ENCODE data around the gene UBE3D.

UBE3D gene

DNA sequence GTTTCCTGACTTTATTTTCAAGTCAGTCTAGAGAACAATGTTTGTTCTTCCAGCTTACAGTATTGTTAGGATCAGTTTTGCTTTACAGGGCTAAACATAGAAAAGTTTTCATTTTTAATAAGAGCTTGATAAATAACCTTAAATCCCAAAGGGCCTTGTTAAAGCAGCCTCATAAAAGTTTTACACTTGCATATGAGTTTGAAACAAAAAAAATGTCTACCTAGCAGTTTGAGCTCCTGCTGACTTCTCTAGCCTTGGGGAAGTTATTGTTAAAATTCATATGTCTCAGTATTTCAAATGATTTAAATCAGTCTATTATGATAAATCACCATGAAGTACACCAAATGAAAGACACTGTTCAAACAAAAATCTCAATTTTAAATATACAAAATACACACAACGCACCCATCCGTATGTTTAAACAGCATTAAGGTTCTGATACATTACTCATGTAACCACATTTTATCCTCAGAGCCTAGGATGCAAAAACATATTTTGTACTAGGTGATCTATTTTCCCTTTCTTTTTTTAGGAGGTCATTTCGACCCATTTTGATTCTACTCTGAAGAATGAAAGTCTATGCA, 87.2 kb downstream of the UBE3D start:
- Histone ChIP-seq H3K27me3 (ENCODE audit: control insufficient read depth, insufficient read depth, low read length) (no peaks in the 10 kb centered on the region), H3K9ac (ENCODE audit: low read length) (no peak overlapping the region), H3K4me3 (ENCODE audit: low read depth, low read length) (no peak overlapping the region), H3K4me1 (ENCODE audit: control insufficient read depth, insufficient read depth, low read length) (no peaks in the 10 kb centered on the region), H3K9me3 (ENCODE audit: control insufficient read depth, insufficient read depth, low read depth, low read length) (no peaks in the 10 kb centered on the region), H3K27ac (ENCODE audit: low read depth, low read length) (no peak overlapping the region), H3K36me3 (ENCODE audit: control insufficient read depth, insufficient read depth, low read length) (no peaks in the 10 kb centered on the region)

DNA sequence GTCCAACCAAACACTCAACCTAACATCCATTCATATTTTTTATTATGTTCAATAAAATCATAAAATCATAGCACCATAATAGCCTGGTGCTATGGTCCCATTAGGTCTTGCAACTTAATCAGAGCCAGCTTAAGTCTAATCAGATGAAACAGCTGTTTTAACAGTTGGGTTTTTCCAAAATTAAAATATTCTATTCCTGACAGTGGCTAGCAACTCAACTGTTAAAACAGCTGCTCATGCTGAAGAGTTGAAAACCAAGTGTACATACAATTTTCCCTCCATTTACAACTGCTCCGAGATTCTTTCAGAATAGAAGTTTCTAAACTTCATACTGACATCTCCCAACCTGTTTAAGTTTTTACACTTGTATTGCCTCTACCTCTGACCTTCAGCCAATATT, 89.5 kb downstream of the UBE3D start:
- Histone ChIP-seq H3K4me1 (ENCODE audit: control insufficient read depth, insufficient read depth, low read length) (no peaks in the 10 kb centered on the region), H3K27ac (ENCODE audit: low read depth, low read length) (no peak overlapping the region), H3K4me3 (ENCODE audit: low read depth, low read length) (no peak overlapping the region), H3K27me3 (ENCODE audit: control insufficient read depth, insufficient read depth, low read length) (no peaks in the 10 kb centered on the region), H3K36me3 (ENCODE audit: control insufficient read depth, insufficient read depth, low read length) (no peaks in the 10 kb centered on the region), H3K9ac (ENCODE audit: low read length) (no peak overlapping the region), H3K9me3 (ENCODE audit: control insufficient read depth, insufficient read depth, low read depth, low read length) (no peaks in the 10 kb centered on the region)

DNA sequence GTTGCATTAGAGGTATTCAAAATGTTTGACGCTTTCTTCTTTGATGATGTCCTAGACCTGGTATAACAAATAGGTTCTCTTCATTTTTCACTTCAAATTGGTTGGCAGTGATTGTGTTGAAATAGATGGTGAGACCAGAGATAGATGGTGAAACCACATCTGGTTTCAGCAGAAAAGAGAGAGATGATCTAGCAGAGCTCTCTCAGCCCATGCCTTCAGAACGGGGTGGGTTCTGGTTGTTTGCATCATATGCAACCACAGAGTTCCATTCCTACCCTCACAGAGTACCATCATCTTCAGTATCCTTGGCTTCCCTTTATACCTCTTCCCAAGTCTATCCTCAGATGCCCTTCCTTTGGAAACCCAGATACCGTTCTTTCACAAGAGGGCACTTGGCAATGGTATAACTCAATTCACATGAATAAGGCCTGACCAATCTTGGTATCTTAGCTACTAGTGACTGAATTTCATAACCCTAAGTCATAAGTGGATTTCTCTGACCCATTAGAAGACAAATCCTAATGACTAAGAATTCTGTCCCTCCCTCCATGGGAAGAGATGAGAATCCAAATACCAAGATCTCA, 93.7 kb downstream of the UBE3D start:
- H3K27me3 ChIP-seq (ENCODE audit: control insufficient read depth, insufficient read depth, low read length) = no peaks in the 10 kb centered on the region
- H3K27ac ChIP-seq (ENCODE audit: low read depth, low read length) = no peak overlapping the region
- H3K4me3 ChIP-seq (ENCODE audit: low read depth, low read length) = no peak overlapping the region
- H3K36me3 ChIP-seq (ENCODE audit: control insufficient read depth, insufficient read depth, low read length) = no peaks in the 10 kb centered on the region
- H3K9ac ChIP-seq (ENCODE audit: low read length) = no peak overlapping the region
- H3K4me1 ChIP-seq (ENCODE audit: control insufficient read depth, insufficient read depth, low read length) = no peaks in the 10 kb centered on the region
- no peaks in the 10 kb centered on the region for H3K9me3 ChIP-seq (ENCODE audit: control insufficient read depth, insufficient read depth, low read depth, low read length)

- no peaks in the 10 kb centered on the region for H3K27me3 ChIP-seq (ENCODE audit: control insufficient read depth, insufficient read depth, low read length)
- H3K36me3 ChIP-seq (ENCODE audit: control insufficient read depth, insufficient read depth, low read length) = no peaks in the 10 kb centered on the region
- H3K9me3 ChIP-seq (ENCODE audit: control insufficient read depth, insufficient read depth, low read depth, low read length) = no peaks in the 10 kb centered on the region
- H3K4me3 ChIP-seq (ENCODE audit: low read depth, low read length) = no peak overlapping the region
- H3K27ac ChIP-seq (ENCODE audit: low read depth, low read length) = no peak overlapping the region
- no peak overlapping the region for H3K9ac ChIP-seq (ENCODE audit: low read length)
- H3K4me1 ChIP-seq (ENCODE audit: control insufficient read depth, insufficient read depth, low read length) = no peaks in the 10 kb centered on the region
Observed at GRCh38 chr6:82970839-82971238, 94.8 kb downstream of the UBE3D start.

GRCh38 chr6:82968708-82969107, 96.9 kb downstream of the UBE3D start:
- no peaks in the 10 kb centered on the region for H3K27me3 ChIP-seq (ENCODE audit: control insufficient read depth, insufficient read depth, low read length)
- H3K27ac ChIP-seq (ENCODE audit: low read depth, low read length) = no peak overlapping the region
- H3K4me3 ChIP-seq (ENCODE audit: low read depth, low read length) = no peak overlapping the region
- H3K4me1 ChIP-seq (ENCODE audit: control insufficient read depth, insufficient read depth, low read length) = no peaks in the 10 kb centered on the region
- no peak overlapping the region for H3K9ac ChIP-seq (ENCODE audit: low read length)
- H3K36me3 ChIP-seq (ENCODE audit: control insufficient read depth, insufficient read depth, low read length) = no peaks in the 10 kb centered on the region
- no peaks in the 10 kb centered on the region for H3K9me3 ChIP-seq (ENCODE audit: control insufficient read depth, insufficient read depth, low read depth, low read length)

- H3K27ac ChIP-seq (ENCODE audit: low read depth, low read length) = no peak overlapping the region
- H3K27me3 ChIP-seq (ENCODE audit: control insufficient read depth, insufficient read depth, low read length) = no peaks in the 10 kb centered on the region
- H3K9ac ChIP-seq (ENCODE audit: low read length) = no peak overlapping the region
- H3K4me3 ChIP-seq (ENCODE audit: low read depth, low read length) = no peak overlapping the region
- H3K9me3 ChIP-seq (ENCODE audit: control insufficient read depth, insufficient read depth, low read depth, low read length) = no peaks in the 10 kb centered on the region
- peaks cover 14% of the 10 kb centered on the region for H3K4me1 ChIP-seq (ENCODE audit: control insufficient read depth, insufficient read depth, low read length)
- no peaks in the 10 kb centered on the region for H3K36me3 ChIP-seq (ENCODE audit: control insufficient read depth, insufficient read depth, low read length)
Observed at GRCh38 chr6:82963191-82963925, 102.3 kb downstream of the UBE3D start.

- Histone ChIP-seq H3K9ac (ENCODE audit: low read length) (no peak overlapping the region), H3K4me3 (ENCODE audit: low read depth, low read length) (no peak overlapping the region), H3K9me3 (ENCODE audit: control insufficient read depth, insufficient read depth, low read depth, low read length) (no peaks in the 10 kb centered on the region), H3K4me1 (ENCODE audit: control insufficient read depth, insufficient read depth, low read length) (peaks cover 14% of the 10 kb centered on the region), H3K27me3 (ENCODE audit: control insufficient read depth, insufficient read depth, low read length) (no peaks in the 10 kb centered on the region), H3K36me3 (ENCODE audit: control insufficient read depth, insufficient read depth, low read length) (peaks cover 13% of the 10 kb centered on the region), H3K27ac (ENCODE audit: low read depth, low read length) (peak overlapping the region; percentile 36; the same call in 1 of the 2 replicates)
Observed at GRCh38 chr6:82959385-82959941, 106.2 kb downstream of the UBE3D start.

- no peaks in the 10 kb centered on the region for H3K9me3 ChIP-seq (ENCODE audit: control insufficient read depth, insufficient read depth, low read depth, low read length)
- H3K9ac ChIP-seq (ENCODE audit: low read length) = no peak overlapping the region
- H3K4me3 ChIP-seq (ENCODE audit: low read depth, low read length) = no peak overlapping the region
- peak overlapping the region; percentile 19; the same call in 1 of the 2 replicates for H3K27ac ChIP-seq (ENCODE audit: low read depth, low read length)
- H3K4me1 ChIP-seq (ENCODE audit: control insufficient read depth, insufficient read depth, low read length) = peaks cover 14% of the 10 kb centered on the region
- peaks cover 13% of the 10 kb centered on the region for H3K36me3 ChIP-seq (ENCODE audit: control insufficient read depth, insufficient read depth, low read length)
- H3K27me3 ChIP-seq (ENCODE audit: control insufficient read depth, insufficient read depth, low read length) = no peaks in the 10 kb centered on the region
Observed at GRCh38 chr6:82958551-82958950, 107.1 kb downstream of the UBE3D start.

- Histone ChIP-seq H3K4me1 (ENCODE audit: control insufficient read depth, insufficient read depth, low read length) (peaks cover 14% of the 10 kb centered on the region), H3K9me3 (ENCODE audit: control insufficient read depth, insufficient read depth, low read depth, low read length) (no peaks in the 10 kb centered on the region), H3K27me3 (ENCODE audit: control insufficient read depth, insufficient read depth, low read length) (no peaks in the 10 kb centered on the region), H3K27ac (ENCODE audit: low read depth, low read length) (no peak overlapping the region), H3K36me3 (ENCODE audit: control insufficient read depth, insufficient read depth, low read length) (peaks cover 13% of the 10 kb centered on the region), H3K9ac (ENCODE audit: low read length) (no peak overlapping the region), H3K4me3 (ENCODE audit: low read depth, low read length) (no peak overlapping the region)
Observed at GRCh38 chr6:82957868-82958245, 107.8 kb downstream of the UBE3D start.

GRCh38 chr6:82957171-82957867, 108.3 kb downstream of the UBE3D start:
- no peaks in the 10 kb centered on the region for H3K27me3 ChIP-seq (ENCODE audit: control insufficient read depth, insufficient read depth, low read length)
- peaks cover 14% of the 10 kb centered on the region for H3K4me1 ChIP-seq (ENCODE audit: control insufficient read depth, insufficient read depth, low read length)
- H3K36me3 ChIP-seq (ENCODE audit: control insufficient read depth, insufficient read depth, low read length) = peaks cover 13% of the 10 kb centered on the region
- no peak overlapping the region for H3K4me3 ChIP-seq (ENCODE audit: low read depth, low read length)
- H3K9ac ChIP-seq (ENCODE audit: low read length) = no peak overlapping the region
- H3K9me3 ChIP-seq (ENCODE audit: control insufficient read depth, insufficient read depth, low read depth, low read length) = no peaks in the 10 kb centered on the region
- H3K27ac ChIP-seq (ENCODE audit: low read depth, low read length) = no peak overlapping the region

- peaks cover 17% of the 10 kb centered on the region for H3K36me3 ChIP-seq (ENCODE audit: control insufficient read depth, insufficient read depth, low read length)
- no peaks in the 10 kb centered on the region for H3K27me3 ChIP-seq (ENCODE audit: control insufficient read depth, insufficient read depth, low read length)
- no peak overlapping the region for H3K4me3 ChIP-seq (ENCODE audit: low read depth, low read length)
- H3K4me1 ChIP-seq (ENCODE audit: control insufficient read depth, insufficient read depth, low read length) = peaks cover 14% of the 10 kb centered on the region
- H3K27ac ChIP-seq (ENCODE audit: low read depth, low read length) = no peak overlapping the region
- no peaks in the 10 kb centered on the region for H3K9me3 ChIP-seq (ENCODE audit: control insufficient read depth, insufficient read depth, low read depth, low read length)
- no peak overlapping the region for H3K9ac ChIP-seq (ENCODE audit: low read length)
Observed at GRCh38 chr6:82955841-82956240, 109.8 kb downstream of the UBE3D start.

All from HUES6 (cell line).